ENCODE measurements around the gene CLRN1.

- TF ChIP-seq CTCF (IDR thresholded peaks at IDR 0.05) (no peak), POLR2A (IDR thresholded peaks at IDR 0.05) (no peak), EP300 (IDR thresholded peaks at IDR 0.05) (no peak)
Measured at GRCh38 chr3:150958683-150959082, 13.8 kb downstream of the CLRN1 start.
